ENCODE data around the gene ANKRD22.

- TF ChIP-seq POLR2A (IDR thresholded peaks at IDR 0.05; ENCODE audit: low read depth, low read length) (no peak), POLR2AphosphoS5 (IDR thresholded peaks at IDR 0.05; ENCODE audit: low read depth, low read length) (no peak), TAF1 (IDR thresholded peaks at IDR 0.05; ENCODE audit: low read depth, low read length) (no peak)
Measured at GRCh38 chr10:88853155-88853881, 1.7 kb upstream of the ANKRD22 start.
